ENCODE measurements around the gene DCXR.

DNA sequence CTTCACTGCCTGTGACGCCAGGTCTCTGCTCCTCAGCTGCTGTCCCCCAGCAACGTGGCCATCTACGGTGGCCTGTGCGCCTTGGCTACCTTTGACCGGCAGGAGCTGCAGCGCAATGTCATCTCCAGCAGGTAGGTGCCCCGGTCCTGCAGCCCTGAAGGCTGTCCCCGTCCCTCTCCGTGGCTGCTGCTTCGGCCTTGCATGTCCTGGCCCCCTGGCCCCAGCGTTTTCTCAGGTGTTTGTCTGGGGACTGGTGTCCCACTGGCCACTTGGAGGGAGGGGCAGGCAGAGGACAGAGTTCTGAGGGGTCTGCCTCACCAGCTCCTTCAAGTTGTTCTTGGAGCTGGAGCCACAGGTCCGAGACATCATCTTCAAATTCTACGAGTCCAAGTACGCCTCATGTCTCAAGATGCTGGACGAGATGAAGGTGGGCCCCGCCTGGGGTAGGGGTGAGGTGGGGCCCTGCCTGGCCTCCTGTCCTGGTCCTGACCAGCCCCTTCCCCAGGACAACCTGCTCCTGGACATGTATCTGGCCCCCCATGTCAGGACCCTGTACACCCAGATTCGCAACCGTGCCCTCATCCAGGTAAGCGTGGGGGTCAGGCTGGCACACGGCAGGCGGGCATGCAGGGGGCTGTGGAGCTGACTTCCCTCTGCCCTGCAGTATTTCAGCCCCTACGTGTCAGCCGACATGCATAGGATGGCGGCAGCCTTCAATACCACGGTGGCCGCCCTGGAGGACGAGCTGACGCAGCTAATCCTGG is 18.6 kb upstream of the DCXR start:
- TF ChIP-seq TCF7L2 (IDR thresholded peaks at IDR 0.05; ENCODE audit: borderline replicate concordance, extremely low read depth, insufficient read depth, insufficient read length): no peak
- TF ChIP-seq, protein P1, sequence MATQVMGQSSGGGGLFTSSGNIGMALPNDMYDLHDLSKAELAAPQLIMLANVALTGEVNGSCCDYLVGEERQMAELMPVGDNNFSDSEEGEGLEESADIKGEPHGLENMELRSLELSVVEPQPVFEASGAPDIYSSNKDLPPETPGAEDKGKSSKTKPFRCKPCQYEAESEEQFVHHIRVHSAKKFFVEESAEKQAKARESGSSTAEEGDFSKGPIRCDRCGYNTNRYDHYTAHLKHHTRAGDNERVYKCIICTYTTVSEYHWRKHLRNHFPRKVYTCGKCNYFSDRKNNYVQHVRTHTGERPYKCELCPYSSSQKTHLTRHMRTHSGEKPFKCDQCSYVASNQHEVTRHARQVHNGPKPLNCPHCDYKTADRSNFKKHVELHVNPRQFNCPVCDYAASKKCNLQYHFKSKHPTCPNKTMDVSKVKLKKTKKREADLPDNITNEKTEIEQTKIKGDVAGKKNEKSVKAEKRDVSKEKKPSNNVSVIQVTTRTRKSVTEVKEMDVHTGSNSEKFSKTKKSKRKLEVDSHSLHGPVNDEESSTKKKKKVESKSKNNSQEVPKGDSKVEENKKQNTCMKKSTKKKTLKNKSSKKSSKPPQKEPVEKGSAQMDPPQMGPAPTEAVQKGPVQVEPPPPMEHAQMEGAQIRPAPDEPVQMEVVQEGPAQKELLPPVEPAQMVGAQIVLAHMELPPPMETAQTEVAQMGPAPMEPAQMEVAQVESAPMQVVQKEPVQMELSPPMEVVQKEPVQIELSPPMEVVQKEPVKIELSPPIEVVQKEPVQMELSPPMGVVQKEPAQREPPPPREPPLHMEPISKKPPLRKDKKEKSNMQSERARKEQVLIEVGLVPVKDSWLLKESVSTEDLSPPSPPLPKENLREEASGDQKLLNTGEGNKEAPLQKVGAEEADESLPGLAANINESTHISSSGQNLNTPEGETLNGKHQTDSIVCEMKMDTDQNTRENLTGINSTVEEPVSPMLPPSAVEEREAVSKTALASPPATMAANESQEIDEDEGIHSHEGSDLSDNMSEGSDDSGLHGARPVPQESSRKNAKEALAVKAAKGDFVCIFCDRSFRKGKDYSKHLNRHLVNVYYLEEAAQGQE (IDR thresholded peaks at IDR 0.05; ENCODE audit: low read depth): no peak
- TF ChIP-seq RAD21 (IDR thresholded peaks at IDR 0.05; ENCODE audit: low read depth): no peak
